Natural killer cell (primary cell): Measurements from ENCODE around the gene GRHL3. TPM values are rescaled to one million over a fixed set of nuclear protein-coding genes. Genes with fewer than 3 reads are reported as not detected.

Experiments
- ATAC-seq, 3 donors: fragments of 150-1000 bp in 2 of 3; fragments of 200-7000 bp in 1 of 3; cut with Tn5 transposase; 1 replicate in 1 of 3; 2 replicates in 2 of 3; pipeline ENCODE4 v1.10.0; 2021; ENCODE audit warnings: mild to moderate bottlenecking in 2 of 3, moderate library complexity in 2 of 3
- DNase-seq, 2 donors: peaks; one replicate each; pipeline versions ENCODE4 v3.0.0 to v3.0.0-alpha.2; 2013 to 2021; ENCODE audit warnings: mixed read lengths in 1 of 2
- H3K27ac ChIP-seq: one replicate; pipeline ENCODE4 v1.5.1; 2013; ENCODE audit warnings: mild to moderate bottlenecking, low read length
- H3K27me3 ChIP-seq: one replicate; pipeline ENCODE4 v1.6.1; 2013; ENCODE audit warnings: low read length; ENCODE audit not compliant: control insufficient read depth, insufficient read depth
- H3K36me3 ChIP-seq: one replicate; pipeline ENCODE4 v1.6.1; 2013; ENCODE audit warnings: low read length; ENCODE audit not compliant: control insufficient read depth, insufficient read depth
- H3K4me1 ChIP-seq: one replicate; pipeline ENCODE4 v1.6.1; 2013; ENCODE audit warnings: low read length; ENCODE audit not compliant: control insufficient read depth, insufficient read depth
- H3K4me3 ChIP-seq: one replicate; pipeline ENCODE4 v1.5.1; 2013; ENCODE audit warnings: low read length
- H3K9me3 ChIP-seq: one replicate; pipeline ENCODE4 v1.6.1; 2013; ENCODE audit warnings: low read length; ENCODE audit not compliant: control insufficient read depth, insufficient read depth
- H3K27ac Mint-ChIP-seq, 2 donors: one replicate each; pipeline ENCODE4 v1.8.0; 2022; ENCODE audit warnings: mild to moderate bottlenecking in 2 of 2, mixed read lengths in 2 of 2, moderate library complexity in 1 of 2
- H3K27me3 Mint-ChIP-seq, 2 donors: one replicate each; pipeline ENCODE4 v1.8.0; 2022; ENCODE audit warnings: low read depth in 2 of 2, mixed read lengths in 2 of 2
- H3K36me3 Mint-ChIP-seq: one replicate; pipeline ENCODE4 v1.8.0; 2022; ENCODE audit warnings: mixed read lengths
- H3K4me1 Mint-ChIP-seq, 2 donors: one replicate each; pipeline ENCODE4 v1.8.0; 2022; ENCODE audit warnings: mixed read lengths in 2 of 2
- H3K4me3 Mint-ChIP-seq: one replicate; pipeline ENCODE4 v1.8.0; 2022; ENCODE audit warnings: mild to moderate bottlenecking, moderate library complexity, mixed read lengths
- H3K9me3 Mint-ChIP-seq, 2 donors: one replicate each; pipeline ENCODE4 v1.8.0; 2022; ENCODE audit warnings: mixed read lengths in 2 of 2
- CTCF ChIP-seq: fragments of 200-600 bp; IDR thresholded peaks from one replicate; pipeline ENCODE4 v1.8.0; 2022; ENCODE audit warnings: antibody characterized with exemption
- WGBS: methylation state at CpG from one replicate; pipeline ENCODE4 v1.1.7; 2013; ENCODE audit warnings: missing lambda C conversion rate; ENCODE audit not compliant: insufficient coverage; 5-methylcytosine and 5-hydroxymethylcytosine counted together
- intact Hi-C: fragments of 100-400 bp; cut with micrococcal nuclease; formaldehyde crosslinking; loops from one replicate; pipeline ENCODE4 v1.14.2; 2022
- total RNA-seq, 4 donors: library from RNA; stranded (reverse); fragments of 120-200 nt in 1 of 4; gene quantifications; one replicate each; pipeline versions ENCODE4 v1.2.3 to v1.2.4, GENCODE V29; 2013 to 2022

The GRHL3 gene
- total RNA-seq, 3 donors from 2014 or later (not counting 1 experiment from before 2014, with no cell fraction given), result not detected

- H3K36me3 Mint-ChIP-seq, result no peaks in the 10 kb centered on the region
Observed at GRCh38 chr1:24339996-24340395, 20.8 kb downstream of the GRHL3 start.

GRCh38 chr1:24340770-24341169 lies 21.6 kb downstream of the GRHL3 start:
- H3K4me3 Mint-ChIP-seq, result no peak overlapping the region
- 73% methylated on average over 7 of the region's 8 CpGs for WGBS
- H3K36me3 Mint-ChIP-seq, result no peaks in the 10 kb centered on the region
- Histone ChIP-seq H3K27me3 (no peaks in the 10 kb centered on the region), H3K9me3 (no peaks in the 10 kb centered on the region), H3K4me1 (no peaks in the 10 kb centered on the region), H3K27ac (no peak overlapping the region), H3K4me3 (no peak overlapping the region), H3K36me3 (no peaks in the 10 kb centered on the region)
- no peak overlapping the region for H3K27ac Mint-ChIP-seq
- DNase-seq (no peak), ATAC-seq (no peak)
- intact Hi-C loops, result no loop called here
- peaks cover 9 to 12% of the 10 kb centered on the region in 2 donors for H3K27me3 Mint-ChIP-seq
- no peak for TF ChIP-seq CTCF
- no peaks in the 10 kb centered on the region for H3K9me3 Mint-ChIP-seq
- H3K4me1 Mint-ChIP-seq, result no peaks in the 10 kb centered on the region

More at GRCh38 chr1:24339996-24340395, 20.8 kb downstream of the GRHL3 start:
- 93% methylated on average over 8 of the region's 8 CpGs for WGBS
- Mint-ChIP-seq H3K9me3 (no peaks in the 10 kb centered on the region), H3K4me1 (no peaks in the 10 kb centered on the region), H3K27ac (no peak overlapping the region), H3K27me3 (peaks cover 9 to 12% of the 10 kb centered on the region in 2 donors), H3K4me3 (no peak overlapping the region)
- H3K36me3 ChIP-seq, result no peaks in the 10 kb centered on the region
- H3K27ac ChIP-seq, result no peak overlapping the region
- H3K4me3 ChIP-seq, result no peak overlapping the region
- TF ChIP-seq CTCF, result no peak
- H3K9me3 ChIP-seq, result no peaks in the 10 kb centered on the region
- intact Hi-C loops, result no loop called here
- no peaks in the 10 kb centered on the region for H3K4me1 ChIP-seq
- ATAC-seq, result no peak
- H3K27me3 ChIP-seq, result no peaks in the 10 kb centered on the region
- DNase-seq, result no peak

- 78% methylated on average over 8 of the region's 8 CpGs for WGBS
Observed at GRCh38 chr1:24341260-24341659, 22.1 kb downstream of the GRHL3 start.

More at GRCh38 chr1:24341260-24341659, 22.1 kb downstream of the GRHL3 start:
- H3K27me3 ChIP-seq, result no peaks in the 10 kb centered on the region
- no peak for TF ChIP-seq CTCF
- no peaks in the 10 kb centered on the region for H3K9me3 Mint-ChIP-seq
- H3K4me3 Mint-ChIP-seq, result no peak overlapping the region
- ATAC-seq, result no peak
- peaks cover 8 to 9% of the 10 kb centered on the region in 2 donors for H3K27me3 Mint-ChIP-seq
- H3K27ac ChIP-seq, result no peak overlapping the region
- H3K4me1 ChIP-seq, result no peaks in the 10 kb centered on the region
- no peaks in the 10 kb centered on the region for H3K4me1 Mint-ChIP-seq
- no peaks in the 10 kb centered on the region for H3K36me3 ChIP-seq
- H3K4me3 ChIP-seq, result no peak overlapping the region
- H3K9me3 ChIP-seq, result no peaks in the 10 kb centered on the region
- intact Hi-C loops, result no loop called here
- no peaks in the 10 kb centered on the region for H3K36me3 Mint-ChIP-seq
- DNase-seq, result no peak
- H3K27ac Mint-ChIP-seq, result no peak overlapping the region
